Embryonic facial prominence (tissue), 1 donor: ENCODE measurements around the gene DYNC2H1.
"Not testable (repeated sequence)": the region's sequence is repeated elsewhere in the genome, so short reads cannot be mapped to it uniquely, and the experiment has no call there.

Source experiments
- DNase-seq: peaks from one replicate; pipeline ENCODE4 v3.0.0-alpha.2; 2016; ENCODE audit errors: extremely low spot score

The DYNC2H1 gene

DNA sequence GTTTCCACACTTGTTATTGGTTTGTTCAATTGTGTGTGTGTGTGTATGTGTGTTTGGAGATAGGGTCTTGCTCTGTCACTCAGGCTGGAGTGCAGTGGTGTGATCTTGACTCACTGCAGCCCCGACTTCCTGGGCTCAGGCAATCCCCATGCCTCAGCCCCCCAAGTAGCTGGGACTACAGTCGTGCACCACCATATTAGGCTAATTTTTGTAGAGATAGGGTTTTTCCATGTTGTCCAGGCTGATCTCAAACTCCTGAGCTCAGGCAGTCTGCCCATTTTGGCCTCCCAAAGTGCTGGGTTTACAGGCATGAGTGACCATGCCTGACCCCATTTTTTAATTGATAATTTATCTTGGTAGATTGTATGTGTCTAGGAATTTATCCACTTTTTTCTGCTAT, 263.7 kb downstream of the DYNC2H1 start:
- no peak for DNase-seq

DNA sequence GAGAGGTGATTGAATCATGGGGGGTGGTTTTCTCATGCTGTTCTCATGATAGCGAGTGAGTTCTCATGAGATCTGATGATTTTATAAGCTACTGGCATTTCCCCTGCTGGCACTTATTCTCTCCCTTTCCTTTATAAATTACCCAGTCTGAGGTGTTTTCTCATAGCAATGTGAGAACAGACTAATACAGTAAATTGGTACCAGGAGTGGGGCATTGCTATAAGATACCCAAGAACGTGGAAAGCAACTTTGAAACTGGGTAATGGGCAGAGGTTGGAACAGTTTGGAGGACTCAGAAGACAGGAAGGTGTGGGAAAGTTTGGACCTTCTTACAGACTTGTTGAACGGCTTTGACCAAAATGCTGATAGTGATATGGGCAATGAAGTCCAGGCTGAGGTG, 265.0 kb downstream of the DYNC2H1 start:
- not testable (repeated sequence) for DNase-seq

DNA sequence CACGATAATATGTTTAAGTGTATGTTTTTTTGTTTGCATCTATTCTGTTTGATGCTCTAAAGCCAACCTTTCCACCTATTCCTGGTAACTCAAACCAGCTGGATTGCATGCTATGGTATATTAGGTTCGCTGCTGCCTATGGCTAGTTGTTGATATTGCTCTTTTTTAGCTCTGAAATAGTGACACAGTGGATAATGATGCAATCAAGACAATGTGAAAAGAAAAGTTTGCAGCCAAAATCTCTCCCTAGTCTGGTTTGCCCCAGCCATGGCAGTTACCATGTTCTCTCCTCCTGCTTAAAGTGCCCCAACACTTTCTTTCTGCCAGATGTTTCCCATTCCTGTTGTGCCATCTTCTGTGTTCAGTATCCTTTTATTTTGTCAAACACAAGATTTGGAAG, 269.7 kb downstream of the DYNC2H1 start:
- DNase-seq = no peak

DNA sequence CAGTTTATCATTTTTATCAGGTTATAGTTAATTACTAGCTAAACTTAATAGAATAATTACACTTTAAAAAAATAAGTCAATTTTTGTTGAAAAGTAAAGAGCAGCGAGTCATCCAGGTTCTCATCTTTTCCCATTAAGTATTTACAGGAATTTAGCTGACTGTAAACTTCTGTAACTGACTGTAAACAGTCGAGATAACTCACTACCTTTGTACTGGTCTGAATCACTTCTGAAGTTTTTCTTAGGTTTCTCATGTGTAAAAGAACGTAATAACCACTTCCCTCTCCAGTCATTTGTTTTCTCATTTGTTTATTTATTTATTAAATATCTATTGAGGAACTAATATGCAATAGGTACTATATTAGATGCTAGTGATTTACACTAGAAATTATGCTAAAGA, 270.8 kb downstream of the DYNC2H1 start:
- DNase-seq = no peak

DNA sequence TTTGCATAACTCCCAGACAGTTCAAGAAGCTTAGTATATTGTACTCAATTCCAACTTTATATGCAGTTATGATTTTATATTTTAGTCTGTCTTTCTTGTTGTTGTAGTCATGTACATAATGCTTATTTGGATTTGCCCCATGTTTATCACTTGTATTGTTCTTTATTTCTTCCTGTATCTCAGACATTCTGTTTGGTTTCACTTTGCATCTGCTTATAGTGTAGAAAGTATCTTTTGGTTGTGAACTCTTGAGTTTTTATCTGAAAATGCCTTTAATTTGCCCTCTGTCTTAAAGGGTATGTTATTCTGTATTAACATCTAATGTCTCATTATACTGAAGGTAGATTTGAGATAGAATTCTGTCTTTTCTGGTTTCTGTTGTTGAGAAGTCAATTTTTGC, 275.4 kb downstream of the DYNC2H1 start:
- DNase-seq = no peak

DNA sequence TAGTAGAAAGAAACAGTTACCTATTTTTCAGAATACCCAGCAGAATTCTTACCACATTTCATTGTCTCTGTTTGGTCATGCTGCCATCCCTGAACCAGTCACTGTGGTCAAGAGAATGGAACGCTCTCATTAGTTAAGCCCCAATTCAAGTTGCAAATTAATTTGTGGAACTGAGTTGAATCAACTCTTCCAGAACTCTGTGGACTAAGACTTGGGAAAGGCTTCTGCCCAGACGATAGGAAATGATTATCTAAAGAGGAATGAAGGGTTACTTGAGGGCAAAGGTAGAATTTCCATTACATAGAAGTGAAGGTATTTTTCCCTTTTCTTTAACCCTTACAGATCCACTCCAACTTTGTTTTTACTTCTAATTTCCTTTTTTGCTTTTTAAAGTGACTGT, 286.4 kb downstream of the DYNC2H1 start:
- no peak for DNase-seq

DNA sequence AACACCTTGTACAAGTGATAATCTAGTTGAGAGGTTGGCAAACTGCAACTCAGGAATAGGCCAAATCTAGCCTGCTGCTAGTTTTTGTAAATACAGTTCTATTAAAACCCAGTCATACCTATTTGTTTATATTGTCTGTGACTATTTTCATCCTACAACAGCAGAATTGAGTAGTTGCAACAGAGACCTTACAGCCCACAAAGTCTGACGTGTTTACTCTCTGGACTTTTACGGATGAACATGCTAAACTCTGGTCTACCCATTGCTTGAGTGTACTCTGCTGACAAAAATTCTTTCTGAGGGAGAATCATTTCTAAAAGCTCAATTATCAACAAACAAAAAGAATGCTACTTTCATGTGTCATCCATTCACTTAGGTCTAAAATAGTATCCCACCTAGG, 287.0 kb downstream of the DYNC2H1 start:
- DNase-seq = no peak

DNA sequence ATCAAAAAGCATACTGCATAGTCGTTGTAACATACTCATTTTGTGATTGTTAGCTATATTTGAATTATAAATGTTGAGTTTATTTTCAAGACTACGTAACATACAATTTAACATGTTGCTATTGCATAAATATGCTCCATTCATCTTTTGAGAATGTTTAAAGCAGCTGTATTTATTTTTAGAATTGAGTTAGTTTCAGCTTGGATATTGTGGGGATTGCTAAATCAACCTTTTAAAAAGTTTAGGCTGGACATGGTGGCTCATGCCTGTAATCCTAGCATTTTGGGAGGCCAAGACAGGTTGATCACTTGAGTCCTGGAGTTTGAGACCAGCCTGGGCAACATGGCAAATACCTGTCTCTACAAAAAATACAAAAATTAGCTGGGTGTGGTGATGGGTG, 288.1 kb downstream of the DYNC2H1 start:
- no peak for DNase-seq

DNA sequence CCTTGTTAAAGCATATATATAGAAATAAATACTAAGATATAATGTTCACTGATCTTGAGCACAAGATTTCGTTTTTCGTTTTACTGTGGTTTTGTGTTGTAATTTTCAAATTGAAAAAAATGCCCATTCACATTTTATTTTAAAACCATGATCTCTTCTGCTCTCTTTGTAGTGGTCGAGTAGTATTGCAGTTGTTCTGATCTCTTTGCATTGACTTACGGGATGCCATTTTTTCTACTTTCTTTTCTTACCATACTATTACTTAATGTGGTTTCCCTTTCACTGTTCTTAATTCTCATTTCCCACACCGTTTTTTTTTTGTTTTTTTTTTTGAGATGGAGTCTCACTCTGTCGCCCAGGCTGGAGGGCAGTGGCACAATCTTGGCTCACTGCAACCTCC, 289.6 kb downstream of the DYNC2H1 start:
- DNase-seq = no peak

DNA sequence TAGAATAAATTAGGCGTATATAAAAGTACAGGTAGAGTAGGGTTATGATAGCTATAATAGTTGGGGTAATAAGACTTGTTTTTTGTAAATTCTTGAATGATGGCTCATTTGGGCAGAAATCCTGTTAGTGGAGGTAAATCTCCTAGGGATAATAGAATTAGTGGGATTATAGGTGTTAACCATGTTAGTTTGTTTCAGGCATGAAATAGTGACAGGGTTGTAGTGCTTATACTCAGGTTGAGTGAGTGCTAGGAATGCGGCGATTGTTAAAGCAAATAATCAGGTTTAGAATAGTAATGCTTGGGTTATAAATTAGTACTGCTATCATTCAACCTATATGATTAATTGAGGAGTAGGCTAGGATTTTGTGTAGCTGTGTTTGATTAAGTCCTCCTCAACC, 297.1 kb downstream of the DYNC2H1 start:
- DNase-seq = no peak

DNA sequence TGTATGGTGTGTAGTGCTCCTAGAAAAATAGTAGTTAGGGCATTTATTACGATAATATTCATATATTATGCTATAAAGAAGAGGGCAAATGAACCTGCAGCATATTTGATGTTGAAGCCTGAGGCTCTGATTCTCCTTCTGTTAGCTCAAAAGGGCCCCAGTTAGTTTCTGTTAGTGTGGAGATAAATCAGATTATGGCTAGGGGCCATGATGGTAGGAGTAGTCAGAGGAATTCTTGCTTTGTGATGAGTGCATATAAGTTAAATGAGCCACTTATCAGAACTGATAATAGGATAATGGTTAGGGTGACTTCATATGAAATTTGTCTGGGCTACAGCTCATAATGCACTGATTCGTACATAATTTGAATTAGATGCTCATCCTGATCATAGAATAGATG, 298.4 kb downstream of the DYNC2H1 start:
- no peak for DNase-seq

DNA sequence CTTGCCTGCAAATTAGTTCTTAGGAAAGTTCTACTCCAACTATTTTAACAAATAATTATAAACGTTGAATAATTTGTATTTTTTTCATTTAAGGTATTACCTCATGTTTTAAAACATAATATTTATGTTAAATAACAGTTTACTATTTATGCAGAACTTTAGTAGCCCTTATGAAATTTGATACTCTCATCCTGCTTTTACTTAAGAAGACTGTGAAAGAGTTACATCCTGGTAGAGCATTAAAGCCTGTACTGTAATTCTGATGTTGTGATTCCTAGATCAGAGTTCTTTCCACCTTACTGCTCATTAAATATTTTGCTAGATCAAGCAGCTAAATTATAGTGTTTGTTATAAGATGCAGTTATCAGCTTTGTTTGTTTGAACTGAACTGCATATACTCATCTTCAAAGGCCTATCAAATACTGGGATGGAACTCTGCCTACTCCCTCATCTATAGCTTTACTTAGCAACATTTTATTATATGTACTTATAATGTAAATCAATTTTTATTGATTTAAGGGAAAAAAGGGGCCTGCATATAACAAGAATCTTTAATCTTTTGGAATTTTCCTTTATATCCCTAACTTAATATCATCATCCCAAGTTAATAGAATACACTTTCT, 304.2 kb downstream of the DYNC2H1 start:
- no peak for DNase-seq

DNA sequence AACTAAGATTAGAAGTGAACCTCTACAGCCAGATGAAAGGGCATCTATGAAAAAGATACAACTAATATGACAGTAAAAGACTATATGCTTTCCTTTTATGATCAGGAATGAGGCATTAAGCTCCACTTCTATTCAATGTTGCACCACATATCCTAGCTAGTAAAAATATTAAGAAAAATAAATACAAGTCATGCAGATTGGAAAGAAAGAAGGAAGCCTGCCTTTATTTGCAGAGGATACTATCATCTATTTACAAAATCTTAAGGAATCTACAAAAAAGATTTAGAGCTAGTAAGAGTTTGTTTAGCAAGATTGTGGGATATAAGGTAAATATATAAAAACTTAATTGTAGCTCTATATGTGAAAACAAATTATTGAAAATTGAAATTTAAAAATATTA, 308.8 kb downstream of the DYNC2H1 start:
- no peak for DNase-seq

DNA sequence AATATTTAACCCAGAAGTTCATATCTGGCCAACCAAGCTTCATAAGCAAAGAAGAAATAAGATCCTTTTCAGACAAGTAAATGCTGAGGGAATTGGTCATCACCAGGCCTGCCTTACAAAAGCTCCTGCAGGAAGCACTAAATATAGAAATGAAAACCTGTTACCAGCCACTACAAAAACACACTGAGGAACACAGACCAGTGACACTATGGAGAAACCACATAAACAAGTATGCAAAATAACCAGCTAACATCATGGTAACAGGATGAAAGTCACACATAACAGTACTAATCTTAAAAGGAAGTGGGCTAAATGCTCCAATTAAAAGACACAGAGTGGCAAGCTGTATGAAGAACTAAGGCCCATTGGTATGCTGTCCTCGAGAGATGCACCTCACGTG, 311.4 kb downstream of the DYNC2H1 start:
- DNase-seq = no peak

DNA sequence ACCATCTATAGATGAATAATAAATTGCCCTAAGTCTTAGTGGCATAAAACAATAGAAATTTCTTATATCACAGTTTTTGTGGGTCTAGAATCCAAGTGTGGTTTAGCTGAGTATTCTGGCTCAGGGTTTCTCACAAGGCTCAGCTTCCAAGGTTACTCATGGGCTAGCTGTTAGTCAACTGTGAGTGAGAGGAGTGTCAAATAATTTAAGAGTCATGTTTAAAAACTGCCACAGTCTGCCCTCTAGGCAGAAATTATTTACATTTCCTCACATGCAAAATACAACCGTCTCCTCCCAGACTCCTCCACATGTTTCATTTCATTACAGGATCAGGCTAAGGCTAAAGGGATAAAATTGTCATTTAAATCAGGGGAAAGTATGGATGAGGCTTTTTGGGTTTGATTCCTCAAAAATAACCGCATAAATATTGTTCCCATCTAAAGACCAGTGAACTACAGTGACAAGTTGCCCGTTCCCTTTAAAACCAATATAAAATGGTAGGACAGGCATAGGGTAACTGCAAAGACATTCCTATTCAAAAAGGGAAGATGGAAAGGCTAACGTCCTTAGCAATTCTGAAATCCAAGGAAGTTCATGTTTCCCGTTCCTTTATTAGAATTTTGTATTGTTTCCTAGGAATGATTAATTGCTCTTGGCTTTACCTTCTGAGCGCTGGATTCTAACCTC, 324.3 kb downstream of the DYNC2H1 start:
- no peak for DNase-seq

DNA sequence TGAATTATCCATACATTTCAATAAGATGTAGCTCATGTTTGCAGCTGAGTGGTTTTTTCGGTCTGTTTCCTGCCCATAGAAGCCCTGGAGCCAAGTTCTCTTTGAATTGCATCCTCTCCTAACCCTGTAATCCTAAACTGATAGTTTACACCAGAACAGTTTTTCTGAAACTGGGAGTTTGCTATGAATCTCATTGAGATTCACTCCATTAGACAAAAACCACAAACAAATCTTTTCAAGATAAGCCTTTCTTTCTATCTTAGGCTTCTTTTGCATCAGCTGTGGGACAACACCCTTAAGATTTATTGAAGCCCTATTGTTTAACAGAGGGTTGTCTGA, 324.8 kb downstream of the DYNC2H1 start:
- DNase-seq = no peak

DNA sequence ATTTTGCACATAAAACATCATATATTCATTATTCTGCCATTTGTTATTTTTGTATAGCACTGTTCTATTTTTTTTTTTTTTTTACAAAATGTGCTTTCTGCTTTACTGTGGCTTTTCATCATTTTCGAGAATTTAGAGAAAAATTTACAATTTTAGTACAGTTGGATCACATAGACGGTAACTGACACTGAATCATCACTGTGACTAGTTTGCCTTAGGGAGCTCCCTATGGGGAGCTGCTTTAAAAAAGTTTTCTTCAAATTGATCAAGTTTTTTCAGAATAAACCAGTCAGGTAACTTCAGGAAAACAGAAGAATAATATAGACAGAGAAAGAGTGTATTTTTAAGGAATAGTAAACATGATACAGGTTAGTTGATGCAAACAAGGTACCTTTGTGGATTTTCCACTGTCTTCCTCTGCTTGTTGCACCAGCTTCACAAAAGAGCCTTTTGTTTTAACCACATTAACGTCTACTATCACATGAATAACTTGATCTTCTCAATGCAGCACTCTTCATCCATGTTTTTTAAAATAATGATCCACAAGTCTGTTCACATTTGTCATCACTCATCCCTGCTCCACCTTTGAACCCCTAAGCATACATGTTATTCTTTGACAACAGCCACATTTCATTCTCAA, 327.0 kb downstream of the DYNC2H1 start:
- DNase-seq = no peak

DNA sequence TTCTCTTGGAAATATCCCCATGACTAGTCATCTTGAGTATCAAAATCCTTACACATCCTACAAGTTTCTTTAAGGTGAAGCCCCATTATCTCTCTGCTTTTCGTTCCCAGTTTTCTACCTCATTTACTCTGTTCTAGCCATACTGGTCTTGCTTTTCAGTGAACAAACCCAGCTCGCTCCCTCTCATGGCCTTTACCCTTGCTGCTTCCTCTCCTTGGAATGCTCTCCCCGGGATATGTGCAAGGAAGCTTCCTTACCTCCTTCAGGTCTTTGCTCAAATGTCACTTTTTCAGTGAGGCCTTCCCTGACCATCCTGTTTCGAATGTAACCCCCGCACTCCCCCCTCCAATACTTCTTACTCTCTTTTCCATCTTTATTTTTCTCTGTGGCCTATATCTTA, 331.8 kb downstream of the DYNC2H1 start:
- no peak for DNase-seq

DNA sequence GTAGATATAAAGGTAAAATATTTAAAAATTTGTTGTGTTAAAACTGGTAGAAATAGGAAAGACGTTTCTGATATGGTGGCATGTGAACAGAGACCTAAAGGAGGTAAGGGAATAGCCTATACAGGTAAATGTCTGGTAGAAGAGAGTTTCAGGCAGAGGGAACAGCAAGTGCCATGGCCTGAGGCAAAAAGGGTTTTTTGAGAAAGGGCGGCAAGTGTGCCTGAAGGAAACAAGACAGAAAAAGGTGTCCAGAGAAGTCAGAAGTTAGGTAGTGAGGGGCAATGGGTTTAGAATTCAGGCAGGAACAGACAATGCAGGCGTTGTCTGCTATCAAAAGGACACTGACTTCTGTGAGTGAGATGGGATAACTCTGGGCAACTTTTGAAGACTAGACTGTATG, 339.7 kb downstream of the DYNC2H1 start:
- DNase-seq = no peak

DNA sequence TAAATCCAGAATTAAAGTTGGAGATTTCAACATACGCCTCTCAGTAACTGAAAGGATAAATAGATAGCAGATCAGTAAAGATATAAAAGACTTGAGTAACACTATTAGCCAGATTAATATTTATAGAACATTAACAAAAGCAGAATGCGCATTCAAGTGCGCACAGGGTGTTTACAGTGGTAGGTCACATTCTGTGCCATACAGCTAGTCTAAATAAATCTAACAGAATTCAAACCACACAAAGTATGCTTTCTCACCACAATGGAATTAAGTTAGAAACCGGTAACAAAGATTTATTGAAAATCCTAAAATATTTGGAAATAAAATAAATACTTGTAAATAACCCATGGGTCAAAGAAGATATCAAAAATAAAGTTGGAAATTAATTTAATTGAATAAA, 341.0 kb downstream of the DYNC2H1 start:
- no peak for DNase-seq

DNA sequence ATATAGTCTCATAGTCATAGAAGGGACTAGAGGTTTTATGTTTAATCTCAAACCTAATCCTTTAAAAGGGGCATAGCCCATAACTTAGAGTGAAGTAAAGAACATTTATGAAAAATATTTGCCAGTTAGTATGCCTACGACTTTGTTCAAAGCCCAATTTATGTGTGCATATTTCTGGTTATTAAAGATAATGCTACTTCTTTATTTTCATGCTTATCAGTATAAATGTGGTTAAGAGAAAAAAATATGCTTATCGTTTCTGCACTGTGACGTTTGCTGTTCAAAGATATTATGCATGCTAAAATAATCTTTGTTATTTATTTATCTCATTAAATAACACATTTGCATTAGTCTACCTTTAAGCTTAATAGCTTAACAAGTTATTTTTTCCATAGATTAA, 343.9 kb downstream of the DYNC2H1 start:
- DNase-seq = no peak

DNA sequence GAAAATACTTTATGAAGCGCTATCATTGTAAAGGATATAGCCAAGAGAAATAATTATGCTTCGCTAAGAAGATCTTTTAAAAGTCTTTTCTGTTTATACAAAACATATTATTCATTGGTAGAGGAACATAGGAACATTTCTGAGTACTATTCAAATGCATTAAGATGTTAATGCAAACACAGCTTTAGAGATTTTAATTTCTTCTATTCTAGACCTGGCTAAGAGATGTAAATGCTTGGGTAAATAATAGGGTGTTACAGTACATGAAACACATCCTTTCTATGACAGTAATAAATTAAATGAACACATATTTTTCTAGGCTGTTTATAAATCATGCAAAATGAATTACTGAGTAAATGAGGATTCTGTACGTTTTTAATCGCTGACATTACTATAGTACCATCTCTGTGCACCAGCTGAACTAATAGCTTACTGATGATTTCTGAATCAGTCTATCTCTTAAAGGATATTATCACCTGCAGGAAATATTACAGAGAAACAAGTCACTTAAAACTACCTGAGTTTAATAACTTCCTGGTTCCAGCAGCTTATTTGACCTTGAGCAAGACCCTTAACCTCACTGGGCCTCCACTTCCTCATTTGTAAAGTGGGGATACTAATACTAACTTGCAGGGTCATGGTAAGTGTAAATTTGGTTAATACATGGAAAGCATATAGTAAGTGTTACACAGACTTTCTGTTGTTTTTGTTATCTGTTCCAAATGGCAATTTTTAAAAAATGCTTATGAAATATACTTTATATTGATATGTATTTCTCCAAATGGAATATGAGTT, 344.9 kb downstream of the DYNC2H1 start:
- DNase-seq = no peak

DNA sequence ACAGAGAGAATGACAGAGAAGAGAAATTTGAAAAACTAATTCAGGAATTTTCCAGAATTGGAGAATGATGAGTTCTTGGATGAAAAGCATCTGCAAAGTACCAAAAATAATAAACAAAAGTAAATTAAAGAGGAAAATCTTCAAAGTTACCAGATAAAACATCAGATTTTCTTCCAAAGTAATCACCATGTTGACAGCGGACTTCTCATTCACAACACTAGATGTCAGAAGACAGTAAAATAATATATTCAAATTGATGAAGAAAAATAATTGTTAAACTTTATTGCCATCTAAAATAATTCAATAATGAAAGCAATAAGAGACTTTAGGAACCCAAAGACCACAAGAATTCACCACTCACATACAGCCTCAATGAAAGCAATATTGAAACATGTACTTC, 355.2 kb downstream of the DYNC2H1 start:
- no peak for DNase-seq
